Measurements from ENCODE around the gene LTBP4. TPM values are rescaled to one million over a fixed set of nuclear protein-coding genes. Genes with fewer than 3 reads are reported as not detected.
A peak's percentile ranks its signal among the peaks of the same experiment; 100 is the strongest.

Gene LTBP4
- total RNA-seq, 4 donors from 2014 or later: 43.5 to 249 (median 65.5) TPM

DNA sequence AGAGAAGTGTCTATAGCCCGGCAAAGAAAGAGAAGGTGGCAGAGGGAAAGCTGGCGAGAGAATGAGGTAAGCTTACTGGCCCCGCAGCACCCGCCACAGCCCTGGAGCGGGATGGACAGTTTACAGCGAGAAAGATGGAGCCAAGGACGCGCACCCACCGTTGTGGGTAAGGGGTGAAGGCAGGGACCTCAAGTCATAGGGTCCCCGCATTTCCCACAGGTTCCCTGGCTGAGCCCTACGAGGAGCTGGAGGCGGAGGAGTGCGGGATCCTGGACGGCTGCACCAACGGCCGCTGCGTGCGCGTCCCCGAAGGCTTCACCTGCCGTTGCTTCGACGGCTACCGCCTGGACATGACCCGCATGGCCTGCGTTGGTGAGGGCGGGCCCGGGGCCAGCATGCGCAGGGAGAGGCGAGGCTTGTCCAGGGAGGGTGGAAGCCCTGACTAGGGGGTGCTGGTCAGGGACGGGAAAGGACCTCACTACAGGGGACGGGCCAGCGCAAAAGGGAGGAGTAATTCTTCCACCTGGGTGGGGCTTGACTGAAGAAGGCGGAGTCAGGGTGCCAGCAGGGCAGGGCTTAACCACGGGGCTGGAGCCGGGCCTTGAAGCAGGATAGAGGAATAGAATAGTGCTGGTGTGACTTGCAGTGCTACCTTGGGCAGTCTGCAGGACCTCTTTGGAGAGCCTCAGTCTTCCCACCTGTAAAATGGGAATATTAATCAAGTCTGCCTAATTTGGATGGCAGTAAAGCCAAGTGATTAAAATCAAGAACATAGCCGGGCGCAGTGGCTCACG is 26.5 kb downstream of the LTBP4 start:
- Histone ChIP-seq H3K9me3 (no peaks in the 10 kb centered on the region), H3K4me1 (peaks cover 0 to 18% (median 0%) of the 10 kb centered on the region in 3 donors), H3K27me3 (no peaks in the 10 kb centered on the region), H3K4me3 (no peak overlapping the region), H3K36me3 (peaks cover 15 to 77% (median 16%) of the 10 kb centered on the region in 3 donors), H3K27ac (no peak overlapping the region)
- intact Hi-C loops (cut with DNase I): no loop called here
- no peak for DNase-seq
- WGBS, 2 donors: 87 to 88% methylated on average over 25 to 34 of the region's 39 CpGs
- TF ChIP-seq POLR2A (IDR thresholded peaks at IDR 0.05): no peak
- TF ChIP-seq, protein P1, sequence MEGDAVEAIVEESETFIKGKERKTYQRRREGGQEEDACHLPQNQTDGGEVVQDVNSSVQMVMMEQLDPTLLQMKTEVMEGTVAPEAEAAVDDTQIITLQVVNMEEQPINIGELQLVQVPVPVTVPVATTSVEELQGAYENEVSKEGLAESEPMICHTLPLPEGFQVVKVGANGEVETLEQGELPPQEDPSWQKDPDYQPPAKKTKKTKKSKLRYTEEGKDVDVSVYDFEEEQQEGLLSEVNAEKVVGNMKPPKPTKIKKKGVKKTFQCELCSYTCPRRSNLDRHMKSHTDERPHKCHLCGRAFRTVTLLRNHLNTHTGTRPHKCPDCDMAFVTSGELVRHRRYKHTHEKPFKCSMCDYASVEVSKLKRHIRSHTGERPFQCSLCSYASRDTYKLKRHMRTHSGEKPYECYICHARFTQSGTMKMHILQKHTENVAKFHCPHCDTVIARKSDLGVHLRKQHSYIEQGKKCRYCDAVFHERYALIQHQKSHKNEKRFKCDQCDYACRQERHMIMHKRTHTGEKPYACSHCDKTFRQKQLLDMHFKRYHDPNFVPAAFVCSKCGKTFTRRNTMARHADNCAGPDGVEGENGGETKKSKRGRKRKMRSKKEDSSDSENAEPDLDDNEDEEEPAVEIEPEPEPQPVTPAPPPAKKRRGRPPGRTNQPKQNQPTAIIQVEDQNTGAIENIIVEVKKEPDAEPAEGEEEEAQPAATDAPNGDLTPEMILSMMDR (IDR thresholded peaks at IDR 0.05): no peak

DNA sequence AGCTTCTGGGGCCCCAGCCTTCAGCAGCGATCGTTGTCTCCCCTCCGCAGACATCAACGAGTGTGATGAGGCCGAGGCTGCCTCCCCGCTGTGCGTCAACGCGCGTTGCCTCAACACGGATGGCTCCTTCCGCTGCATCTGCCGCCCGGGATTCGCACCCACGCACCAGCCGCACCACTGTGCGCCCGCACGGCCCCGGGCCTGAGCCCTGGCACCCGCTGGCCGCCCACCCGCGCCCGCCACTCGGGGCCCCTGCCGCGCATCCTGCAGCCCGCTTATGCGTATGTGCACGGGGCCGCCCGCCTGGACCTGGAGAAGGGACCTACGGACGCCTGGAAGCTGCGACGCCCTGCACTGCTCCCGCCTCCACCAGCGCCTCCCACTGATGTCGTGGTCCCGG is 28.2 kb downstream of the LTBP4 start:
- intact Hi-C loops (cut with DNase I): no loop called here
- WGBS, 2 donors: 97% methylated on average over 19 to 42 of the region's 42 CpGs
- TF ChIP-seq POLR2A (IDR thresholded peaks at IDR 0.05): no peak
- TF ChIP-seq, protein P1 (IDR thresholded peaks at IDR 0.05): no peak
- Histone ChIP-seq H3K4me1 (peaks cover 0 to 13% (median 0%) of the 10 kb centered on the region in 3 donors), H3K36me3 (peaks cover 13 to 61% (median 14%) of the 10 kb centered on the region in 3 donors), H3K9me3 (no peaks in the 10 kb centered on the region), H3K27me3 (no peaks in the 10 kb centered on the region), H3K4me3 (no peak overlapping the region), H3K27ac (no peak overlapping the region)
- no peak for DNase-seq

DNA sequence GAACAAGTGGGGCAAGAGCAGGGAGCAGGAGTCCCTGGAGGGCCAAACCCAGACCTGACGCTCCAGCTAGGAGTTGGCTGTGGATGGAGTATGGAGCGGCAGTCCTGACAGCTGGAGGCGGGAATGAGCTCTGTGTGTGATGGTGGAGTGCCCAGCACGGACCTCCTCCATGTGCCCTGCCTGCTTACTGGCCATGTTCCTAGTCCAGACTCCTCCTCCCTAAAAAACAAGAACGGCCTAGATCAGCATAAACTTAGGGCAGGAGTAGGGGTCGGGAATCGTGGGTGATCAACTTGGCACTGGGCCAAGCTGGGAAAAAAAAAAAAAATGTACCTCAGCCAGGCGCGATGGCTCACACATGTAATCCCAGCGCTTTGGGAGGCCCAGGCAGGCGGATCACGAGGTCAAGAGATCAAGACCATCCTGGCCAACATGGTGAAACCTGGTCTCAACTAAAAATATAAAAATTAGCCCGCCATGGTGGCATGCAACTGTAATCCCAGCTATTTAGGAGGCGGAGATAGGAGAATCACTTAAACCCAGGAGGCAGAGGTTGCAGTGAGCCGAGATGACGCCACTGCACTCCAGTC is 29.5 kb downstream of the LTBP4 start:
- H3K27ac ChIP-seq: peak overlapping the region in 1 of 4 donors; percentile 3
- H3K4me1 ChIP-seq: peaks cover 0 to 14% (median 0%) of the 10 kb centered on the region in 3 donors
- peaks cover 8 to 48% (median 12%) of the 10 kb centered on the region in 3 donors for H3K36me3 ChIP-seq
- H3K4me3 ChIP-seq: no peak overlapping the region
- 54 to 68% methylated on average over 16 of the region's 16 CpGs for WGBS, 2 donors
- H3K9me3 ChIP-seq: no peaks in the 10 kb centered on the region
- no peak for DNase-seq
- no peaks in the 10 kb centered on the region for H3K27me3 ChIP-seq
- no peak for TF ChIP-seq POLR2A (IDR thresholded peaks at IDR 0.05)
- TF ChIP-seq, protein P1 (IDR thresholded peaks at IDR 0.05): no peak
- intact Hi-C loops (cut with DNase I): loop anchor here (10.0 kb wide), 1 partner anchor 96 kb away; no protein-coding TSS in a partner anchor

DNA sequence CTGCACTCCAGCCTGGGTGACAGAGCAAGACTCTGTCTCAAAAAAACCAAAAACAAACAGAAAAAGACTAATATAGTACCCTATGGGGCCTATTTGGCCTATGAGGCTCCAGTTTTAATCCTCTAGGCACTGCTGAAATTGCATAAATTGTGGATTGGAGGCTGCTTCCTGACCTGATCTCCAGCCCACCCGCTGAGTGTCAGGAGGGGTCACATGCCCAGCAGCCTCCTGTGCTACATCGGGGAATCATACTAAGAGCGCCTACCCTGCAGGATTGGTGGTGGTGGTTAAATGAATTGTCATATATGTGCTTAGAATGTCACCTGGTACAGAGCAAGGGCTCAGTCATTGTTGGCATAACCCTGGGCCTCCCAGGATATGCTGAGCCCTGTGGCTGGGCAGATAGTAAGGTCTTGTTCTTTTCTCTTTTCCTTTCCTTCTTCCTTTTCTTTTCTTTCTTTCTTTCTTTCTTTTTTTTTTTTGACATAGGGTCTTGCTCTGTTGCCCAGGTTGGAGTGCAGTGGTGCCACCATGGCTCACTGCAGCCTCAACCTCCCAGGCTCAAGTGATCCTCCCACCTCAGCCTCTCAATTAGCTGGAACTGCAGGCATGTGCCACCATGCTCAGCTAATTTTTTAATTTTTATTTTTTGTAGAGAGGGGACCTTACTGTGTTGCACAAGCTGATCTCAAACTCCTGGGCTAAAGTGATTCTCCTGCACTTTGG is 31.3 kb downstream of the LTBP4 start:
- Histone ChIP-seq H3K4me3 (no peak overlapping the region), H3K27me3 (no peaks in the 10 kb centered on the region), H3K9me3 (no peaks in the 10 kb centered on the region), H3K4me1 (peaks cover 0 to 14% (median 0%) of the 10 kb centered on the region in 3 donors), H3K27ac (no peak overlapping the region), H3K36me3 (peaks cover 0 to 30% (median 0%) of the 10 kb centered on the region in 3 donors)
- DNase-seq: no peak
- intact Hi-C loops (cut with DNase I): loop anchor here (10.0 kb wide), 1 partner anchor 98 kb away; no protein-coding TSS in a partner anchor
- no peak for TF ChIP-seq POLR2A (IDR thresholded peaks at IDR 0.05)
- TF ChIP-seq, protein P1 (IDR thresholded peaks at IDR 0.05): no peak
- WGBS, 2 donors: 74 to 88% methylated on average over 3 of the region's 3 CpGs
